Activated CD4-positive, alpha-beta T cell treated with anti-CD3 and anti-CD28 coated beads for 24 hours (primary cell): ENCODE data around the gene PPIP5K2.
"Not testable (repeated sequence)": the region's sequence is repeated elsewhere in the genome, so short reads cannot be mapped to it uniquely, and the experiment has no call there.

Experiments
- DNase-seq, 2 donors: peaks; one replicate each; pipeline ENCODE4 v3.0.0-alpha.2; 2020; ENCODE audit warnings: low read depth in 2 of 2

PPIP5K2 gene

DNA sequence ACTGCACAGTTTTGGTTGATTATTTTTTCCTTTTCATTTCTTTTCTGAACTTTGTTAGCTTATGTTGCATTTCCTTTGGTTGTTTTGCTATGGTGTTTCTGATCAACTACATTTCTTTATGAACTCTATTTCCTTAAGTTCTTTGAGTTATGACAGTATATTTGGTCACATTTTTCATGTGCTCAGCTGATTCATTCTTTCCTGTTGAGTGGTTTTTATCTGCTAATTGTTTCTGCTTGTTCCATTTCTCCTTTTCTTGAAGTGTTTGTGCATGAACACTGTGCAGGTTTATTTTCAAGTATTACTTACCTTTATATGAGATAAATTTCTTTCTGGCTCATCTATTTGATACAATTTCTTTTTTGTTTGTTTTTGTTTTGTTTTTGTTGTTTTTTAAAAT is 87.6 kb downstream of the PPIP5K2 start:
- DNase-seq = no peak

DNA sequence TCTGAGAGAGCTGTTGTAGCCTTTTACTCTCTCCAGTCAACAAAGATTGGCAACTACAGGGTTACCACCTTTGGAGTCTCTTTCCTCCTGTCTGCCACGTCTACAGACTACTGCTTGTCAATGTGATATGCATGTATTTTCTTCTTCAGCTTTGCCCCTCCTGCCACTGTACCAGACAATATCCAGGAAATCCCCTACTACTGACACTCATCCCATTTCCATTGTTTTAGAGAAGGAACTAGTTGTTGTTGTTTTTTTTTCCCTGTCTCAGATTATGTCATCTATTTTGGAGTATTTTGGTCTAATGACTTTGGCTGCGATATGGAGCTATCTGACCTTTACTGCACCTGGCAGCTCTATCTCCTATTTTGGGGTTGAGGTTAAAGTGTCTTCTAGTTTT is 88.4 kb downstream of the PPIP5K2 start:
- DNase-seq = no peak

DNA sequence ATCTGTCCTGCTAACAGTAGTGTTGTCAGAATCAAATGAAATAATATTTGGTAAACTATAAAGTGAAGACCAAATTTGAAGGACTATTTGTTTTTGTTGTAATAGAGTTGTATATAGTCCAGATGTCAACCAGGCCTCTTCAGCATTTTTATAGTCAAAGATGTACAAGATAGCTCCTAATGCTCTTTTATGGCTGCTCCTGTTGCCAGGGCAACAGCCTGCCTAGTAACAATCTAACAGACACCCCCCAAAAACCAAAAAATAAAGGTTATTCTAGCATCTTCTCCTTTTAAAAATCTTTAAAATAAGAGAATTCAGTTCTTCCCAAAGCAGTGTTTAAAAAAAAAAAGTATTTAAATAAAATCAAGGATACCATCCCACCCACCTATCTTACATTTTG is 89.0 kb downstream of the PPIP5K2 start:
- no peak for DNase-seq

DNA sequence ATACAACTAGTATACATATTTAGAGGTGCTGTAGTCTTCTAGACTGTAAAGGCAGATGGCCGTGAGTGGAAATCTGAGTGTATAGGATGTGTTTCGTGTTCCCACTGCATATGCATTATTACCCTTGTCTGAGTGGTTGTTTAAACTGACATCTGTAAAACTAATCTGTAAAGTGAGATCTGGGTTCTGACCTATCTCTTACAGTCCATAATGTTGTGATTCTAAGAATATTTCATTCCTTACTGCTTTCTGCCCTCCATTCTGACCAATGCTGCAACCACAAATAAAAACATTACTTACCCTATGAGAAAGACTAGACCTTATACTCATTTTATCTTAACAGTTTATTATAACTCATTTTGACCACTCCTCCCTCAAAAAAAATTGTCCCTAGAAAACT is 90.9 kb downstream of the PPIP5K2 start:
- DNase-seq = no peak

DNA sequence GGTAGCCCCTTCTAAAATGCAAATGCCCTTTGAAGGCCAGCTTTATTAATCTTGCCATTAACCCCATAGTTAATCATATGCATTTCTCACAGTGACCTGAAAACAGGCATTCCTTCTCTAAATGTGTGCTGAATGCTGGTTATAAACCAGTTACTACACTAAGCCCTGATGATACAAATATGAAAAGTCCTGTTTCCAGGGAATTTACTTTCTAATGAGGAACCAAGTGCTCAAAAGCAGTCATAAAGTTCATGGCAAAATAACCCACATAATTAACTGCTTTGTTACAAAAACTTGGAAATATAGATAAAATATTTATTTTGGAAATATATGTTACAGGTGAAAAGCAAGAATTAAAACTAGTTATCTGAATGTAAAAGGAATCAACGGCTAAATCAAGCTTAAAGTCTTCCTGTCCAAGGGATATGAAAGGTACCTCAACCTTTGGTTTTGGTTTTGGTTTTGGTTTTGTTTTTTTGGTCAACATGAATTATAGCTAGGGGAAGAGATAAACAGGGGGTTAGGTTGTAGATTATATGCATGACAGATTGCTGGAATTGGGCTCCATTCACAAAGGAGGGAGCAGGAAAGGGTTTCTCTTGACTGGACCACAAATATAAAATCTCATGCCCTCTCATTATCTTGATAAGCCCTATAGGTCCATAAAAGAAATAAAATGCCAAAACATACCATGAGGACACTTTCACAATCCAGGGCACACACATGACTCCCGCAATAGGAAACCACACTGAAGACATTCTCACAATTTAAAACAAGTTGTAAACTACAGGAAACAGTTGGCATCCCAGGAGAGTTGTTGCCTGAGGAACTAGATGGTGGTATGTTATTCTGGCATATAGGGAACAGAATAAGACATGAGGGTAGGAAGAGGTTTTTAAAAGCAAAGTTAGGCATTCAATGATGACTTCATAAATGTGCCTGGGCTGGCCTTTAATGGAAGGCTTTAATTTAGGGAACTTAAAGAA is 91.8 kb downstream of the PPIP5K2 start:
- DNase-seq = no peak

DNA sequence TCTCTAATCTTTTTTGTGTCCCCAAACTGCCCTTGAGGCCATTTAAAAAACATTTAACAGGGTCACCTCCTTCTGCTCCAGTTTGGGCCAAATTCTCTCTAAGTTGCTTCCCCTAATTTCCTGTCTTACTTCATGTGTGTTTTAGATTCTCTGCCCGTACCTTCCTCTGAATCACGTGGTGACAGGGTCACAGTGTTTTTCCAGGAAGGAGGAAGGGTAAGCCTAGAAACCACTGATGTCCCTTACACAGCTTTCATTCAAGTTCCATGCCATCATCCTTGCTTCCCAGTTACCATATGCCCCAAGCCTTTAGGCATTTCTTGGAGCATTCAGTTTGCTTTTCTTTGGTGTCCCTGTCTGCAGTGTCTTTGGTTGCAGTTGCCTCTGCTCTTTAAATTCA is 96.0 kb downstream of the PPIP5K2 start:
- DNase-seq = no peak

DNA sequence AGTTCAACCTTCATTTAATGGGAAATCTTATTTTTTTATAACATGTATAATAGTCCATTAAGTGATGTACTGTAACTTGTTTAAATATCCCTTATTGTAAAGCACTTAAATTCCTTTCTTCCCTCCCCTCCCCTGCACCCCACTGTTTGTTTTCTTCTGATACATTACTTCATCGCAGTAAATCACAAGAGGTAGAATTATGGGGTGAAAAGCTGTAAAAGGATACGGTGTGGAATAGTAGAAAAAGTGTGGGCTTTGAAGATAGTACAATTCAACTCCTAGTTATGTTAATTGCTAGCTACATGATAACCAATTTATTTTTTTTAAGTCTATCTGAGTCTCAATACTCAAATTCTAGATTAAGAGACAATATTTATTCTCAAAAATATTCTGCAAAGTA is 96.6 kb downstream of the PPIP5K2 start:
- no peak for DNase-seq

DNA sequence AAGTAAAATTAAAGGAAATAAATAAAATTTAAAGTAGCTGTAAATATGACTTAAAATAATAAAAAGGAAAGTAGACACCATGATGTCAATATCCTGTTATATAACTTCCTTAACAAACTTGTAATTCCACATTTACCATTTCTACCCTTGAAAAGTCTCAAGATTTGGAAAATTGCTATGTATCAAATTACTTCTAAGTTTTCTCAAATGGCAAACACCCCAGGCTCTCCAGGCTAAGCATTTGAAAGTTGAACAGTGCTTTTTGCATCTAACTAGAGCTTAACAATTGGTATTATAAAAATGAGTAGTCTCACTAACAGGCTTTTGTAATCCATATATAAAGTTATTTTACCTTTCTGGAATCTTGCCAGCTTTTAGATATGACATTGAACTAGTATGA is 97.0 kb downstream of the PPIP5K2 start:
- no peak for DNase-seq

DNA sequence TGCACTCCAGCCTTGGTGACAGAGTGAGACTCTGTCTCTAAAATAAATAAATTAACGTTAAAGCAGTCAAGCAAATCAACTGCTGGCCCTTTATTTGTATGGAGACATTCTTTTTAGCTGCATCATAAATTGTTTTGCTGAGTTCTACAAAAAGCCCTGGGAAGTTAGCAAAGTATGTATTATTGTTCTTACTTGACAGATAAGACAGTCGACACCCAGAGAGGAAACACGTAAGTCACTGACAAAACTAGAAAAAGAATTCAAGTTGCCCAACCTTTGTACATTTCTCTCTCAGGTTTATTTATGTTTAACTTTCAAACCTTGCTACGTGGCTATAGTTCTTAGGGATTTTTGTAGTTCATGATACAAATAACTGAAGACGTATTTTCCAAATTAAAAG is 98.1 kb downstream of the PPIP5K2 start:
- no peak for DNase-seq

DNA sequence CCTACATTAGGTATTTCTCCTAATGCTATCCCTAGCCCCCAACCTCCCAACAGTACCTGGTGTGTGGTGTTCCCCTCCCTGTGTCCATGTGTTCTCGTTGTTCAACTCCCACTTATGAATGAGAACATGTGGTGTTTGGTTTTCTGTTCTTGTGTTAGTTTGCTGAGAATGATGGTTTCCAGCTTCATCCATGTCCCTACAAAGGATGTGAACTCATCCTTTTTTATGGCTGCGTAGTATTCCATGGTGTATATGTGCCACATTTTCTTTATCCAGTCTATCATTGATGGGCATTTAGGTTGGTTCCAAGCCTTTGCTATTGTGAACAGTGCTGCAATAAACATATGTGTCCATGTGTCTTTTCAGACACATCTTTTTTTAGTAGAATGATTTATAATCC is 99.0 kb downstream of the PPIP5K2 start:
- DNase-seq = not testable (repeated sequence)

DNA sequence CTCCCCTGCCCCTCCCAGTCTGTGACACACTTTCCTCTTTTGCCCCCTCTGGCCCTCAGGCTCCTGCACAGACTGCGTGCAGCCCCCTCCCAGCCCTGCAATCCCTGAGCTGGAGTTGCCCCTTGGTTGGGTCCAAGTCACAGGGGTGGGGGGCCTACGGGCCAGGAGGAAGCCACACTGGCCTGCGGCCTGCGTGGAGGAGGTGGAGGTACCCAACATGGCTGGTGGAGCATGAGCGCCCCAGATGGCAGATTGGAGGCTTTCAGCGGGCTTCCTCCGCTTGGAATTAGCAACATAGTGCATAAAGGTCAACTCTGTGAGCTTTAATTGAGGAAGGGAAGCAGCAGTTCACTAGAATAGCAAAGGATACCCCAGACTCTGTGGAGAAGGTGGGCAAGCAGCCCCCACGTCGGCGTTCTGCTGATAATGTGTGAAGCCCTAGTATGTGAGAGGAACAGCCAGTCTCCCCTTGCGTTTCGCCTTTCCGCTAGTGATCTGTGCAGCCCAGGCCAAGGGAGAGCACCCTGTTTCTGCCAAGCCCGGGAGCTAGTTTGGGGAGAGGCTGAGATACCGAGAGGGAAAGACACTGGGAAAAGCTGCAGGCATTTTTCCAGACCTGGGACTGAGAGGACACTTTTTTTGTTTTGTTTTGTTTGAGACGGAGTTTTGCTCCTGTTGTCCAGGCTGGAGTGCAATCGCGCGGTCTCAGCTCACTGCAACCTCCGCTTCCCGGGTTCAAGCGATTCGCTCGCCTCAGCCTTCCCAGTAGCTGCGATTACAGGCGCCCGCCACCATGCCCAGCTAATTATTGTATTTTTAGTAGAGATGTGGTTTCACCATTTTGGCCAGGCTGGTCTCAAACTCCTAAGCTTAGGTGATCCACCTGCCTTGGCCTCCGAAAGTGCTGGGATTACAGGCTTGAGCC is 103.2 kb downstream of the PPIP5K2 start:
- no peak for DNase-seq

DNA sequence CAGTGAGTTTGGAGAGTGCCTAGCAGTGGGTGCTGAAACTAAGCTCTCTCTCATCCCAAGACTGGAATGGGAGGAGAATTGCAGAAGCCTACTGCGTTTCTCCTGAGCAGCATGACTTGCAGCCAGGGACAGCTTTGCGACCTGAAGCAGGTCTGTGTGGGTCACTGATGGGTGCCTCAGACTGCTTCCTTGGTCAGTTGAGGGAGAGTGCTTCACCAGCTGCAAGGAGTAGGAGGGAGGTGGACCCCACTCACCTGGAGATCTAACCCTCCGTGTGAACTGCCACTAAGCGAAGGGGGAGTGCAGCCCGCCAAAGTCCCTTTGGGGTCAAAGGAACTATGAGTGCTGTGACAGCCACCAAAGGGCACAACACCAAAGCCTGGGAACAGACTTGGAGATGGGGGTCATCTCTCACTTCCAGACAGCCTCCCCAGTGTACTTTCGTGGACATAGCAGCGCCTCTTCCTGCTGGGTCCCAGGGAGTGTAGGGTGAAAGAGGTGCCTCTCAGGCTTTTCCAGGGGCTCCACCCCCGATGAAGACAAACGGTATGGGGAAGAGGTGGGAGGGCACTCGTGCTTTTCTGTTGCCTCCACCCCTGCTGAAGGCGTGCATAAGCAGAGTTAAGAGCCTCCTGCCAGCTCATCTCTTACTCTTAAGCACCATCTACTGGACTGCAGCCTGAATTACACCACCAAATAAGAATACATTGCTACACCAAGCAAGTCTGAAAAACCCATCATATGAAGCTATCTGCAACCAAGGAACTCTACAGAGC is 104.2 kb downstream of the PPIP5K2 start:
- DNase-seq = peak in 1 of 2 donors; percentile 17

DNA sequence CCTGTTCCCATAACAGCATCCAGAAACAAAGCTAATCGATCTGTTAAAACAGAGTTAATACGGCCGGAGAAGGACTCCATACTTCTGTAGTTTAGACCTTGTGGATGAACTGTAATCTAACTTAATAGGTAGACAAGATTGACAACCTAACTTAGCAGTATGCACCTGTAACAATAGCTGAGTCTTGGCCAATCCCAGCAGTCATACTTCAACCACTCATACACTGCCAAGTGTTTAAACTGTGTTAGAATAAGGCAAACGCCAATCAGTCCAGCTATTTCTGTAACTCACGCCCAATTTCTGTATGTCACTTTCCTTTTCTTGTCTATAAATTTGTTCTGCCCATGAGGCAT is 104.8 kb downstream of the PPIP5K2 start:
- DNase-seq = no peak

DNA sequence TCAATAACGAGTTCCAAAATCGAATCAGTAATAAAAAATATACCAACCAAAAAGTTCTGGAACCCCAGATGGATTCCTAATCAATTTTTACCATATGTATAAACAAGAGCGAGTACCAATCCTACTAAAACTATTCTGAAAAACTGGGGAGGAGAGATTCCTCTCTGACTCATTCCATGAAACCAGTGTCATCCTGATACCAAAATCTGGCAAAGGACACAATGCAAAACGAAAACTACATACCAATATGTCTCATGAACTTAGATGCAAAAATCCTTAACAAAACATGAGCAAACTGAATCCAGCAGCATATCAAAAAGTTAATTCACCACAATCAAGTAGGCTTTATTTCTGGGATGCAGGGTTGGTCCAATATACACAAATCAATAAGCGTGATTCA is 108.0 kb downstream of the PPIP5K2 start:
- DNase-seq = no peak

DNA sequence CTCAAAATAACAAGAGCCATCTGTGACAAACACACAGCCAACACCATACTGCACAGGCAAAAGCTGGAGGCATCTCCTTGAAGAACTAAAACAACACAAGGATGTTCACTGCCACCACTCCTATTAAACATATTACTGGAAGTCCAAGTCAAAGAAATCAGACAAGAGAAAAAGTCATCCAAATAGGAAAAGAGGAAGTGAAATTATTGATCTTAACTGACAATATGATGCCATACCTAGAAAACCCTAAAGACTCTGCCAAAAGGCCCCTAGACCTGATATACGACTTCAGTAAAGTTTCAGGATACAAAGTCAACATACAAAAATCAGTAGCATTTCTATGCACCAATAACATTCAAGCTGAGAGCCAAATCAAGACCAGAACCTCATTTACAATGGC is 108.5 kb downstream of the PPIP5K2 start:
- DNase-seq = no peak

DNA sequence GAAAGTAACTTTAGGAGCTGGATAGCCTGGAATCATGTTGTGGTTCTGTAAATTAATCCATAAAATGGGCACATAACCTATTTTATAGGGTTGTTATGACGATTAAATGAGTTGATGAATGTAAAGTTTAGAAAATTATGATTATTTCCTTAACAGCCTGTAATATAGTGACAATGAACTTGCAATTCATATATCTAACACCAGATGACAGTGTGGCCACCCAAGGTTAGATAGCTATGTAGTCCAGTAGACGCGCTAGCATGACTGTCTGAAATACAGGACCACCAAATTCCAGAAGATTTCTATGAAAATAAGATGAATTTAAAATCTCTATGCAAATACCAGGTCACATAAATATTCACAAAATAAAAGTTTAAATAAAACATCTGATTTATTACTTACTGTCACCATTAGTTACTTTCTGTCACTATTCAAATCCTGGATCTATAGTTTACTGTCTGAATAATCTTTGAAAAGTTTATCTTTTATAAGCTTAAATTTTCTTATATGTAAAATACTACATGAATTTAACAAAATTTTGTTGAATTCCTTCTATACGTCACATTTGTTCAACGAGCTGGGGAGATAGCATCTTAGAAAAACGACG is 112.4 kb downstream of the PPIP5K2 start:
- DNase-seq = no peak

DNA sequence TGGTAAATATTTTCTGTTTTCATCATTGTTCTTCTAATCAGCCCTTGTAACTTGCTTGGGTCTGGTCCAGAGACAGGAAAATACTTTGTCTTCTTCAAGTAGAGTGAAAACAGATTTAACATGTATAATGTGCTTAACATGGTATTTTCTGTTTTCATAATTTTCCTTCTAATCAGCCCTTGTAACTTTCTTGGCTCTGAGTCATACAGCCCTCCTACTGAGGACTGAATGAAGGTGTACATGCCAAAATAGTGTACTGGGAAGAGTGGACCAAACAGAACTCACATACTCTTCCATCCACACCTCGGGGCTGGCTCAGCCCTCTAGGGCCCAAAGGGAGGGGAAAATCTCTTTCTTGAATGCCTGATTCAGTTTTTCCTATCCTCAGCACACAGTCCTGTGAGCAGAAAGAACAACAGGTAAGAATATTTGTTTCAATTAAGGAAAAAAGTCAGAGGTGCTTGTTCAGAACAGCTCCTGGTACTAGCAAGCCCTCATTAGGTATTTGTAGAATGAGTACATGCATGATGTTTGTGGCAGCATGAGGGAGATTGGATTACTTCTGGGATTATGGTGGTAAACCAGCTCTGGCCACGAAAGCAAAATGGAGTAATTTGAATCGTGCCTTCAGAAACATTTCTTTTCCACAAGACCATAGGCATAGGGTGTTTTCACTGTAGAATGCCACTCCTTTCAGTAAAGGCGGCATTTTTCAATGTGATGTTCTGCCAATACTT is 114.3 kb downstream of the PPIP5K2 start:
- no peak for DNase-seq

DNA sequence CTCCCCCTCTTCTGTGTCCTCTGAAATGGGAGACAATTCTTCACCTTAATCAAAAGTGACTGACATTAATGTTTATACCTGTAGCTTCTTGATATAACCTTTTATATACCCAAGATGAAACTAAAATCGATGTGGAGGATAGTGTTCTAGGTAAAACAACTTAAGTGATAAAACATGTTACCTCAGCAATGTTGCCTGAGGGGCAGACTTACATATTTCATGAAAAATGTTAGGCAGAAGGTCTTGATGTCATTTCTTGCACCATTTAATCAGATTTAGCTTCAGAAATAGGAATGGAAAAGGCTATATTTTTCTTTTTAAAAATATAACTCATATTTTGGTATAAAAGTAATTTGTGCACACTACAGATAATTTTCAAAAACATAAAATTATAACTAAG is 115.8 kb downstream of the PPIP5K2 start:
- DNase-seq = no peak

DNA sequence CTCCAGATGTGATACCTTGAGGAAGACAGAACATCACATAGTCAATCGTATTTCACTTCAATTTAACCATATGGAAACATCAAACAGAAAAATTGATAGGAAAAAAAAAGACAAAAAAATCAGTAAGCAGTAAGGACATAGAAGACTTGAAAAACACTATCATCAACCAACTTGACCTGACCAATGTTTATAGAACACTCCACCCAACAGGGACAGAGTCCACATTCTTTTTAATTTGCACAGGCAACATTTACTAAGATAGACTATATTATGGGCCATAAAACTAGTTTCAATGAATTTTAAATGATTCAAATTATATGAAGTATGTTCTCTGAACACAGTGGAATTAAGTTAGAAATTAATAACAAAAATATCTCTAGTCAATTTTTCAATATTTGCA is 117.7 kb downstream of the PPIP5K2 start:
- DNase-seq = no peak

DNA sequence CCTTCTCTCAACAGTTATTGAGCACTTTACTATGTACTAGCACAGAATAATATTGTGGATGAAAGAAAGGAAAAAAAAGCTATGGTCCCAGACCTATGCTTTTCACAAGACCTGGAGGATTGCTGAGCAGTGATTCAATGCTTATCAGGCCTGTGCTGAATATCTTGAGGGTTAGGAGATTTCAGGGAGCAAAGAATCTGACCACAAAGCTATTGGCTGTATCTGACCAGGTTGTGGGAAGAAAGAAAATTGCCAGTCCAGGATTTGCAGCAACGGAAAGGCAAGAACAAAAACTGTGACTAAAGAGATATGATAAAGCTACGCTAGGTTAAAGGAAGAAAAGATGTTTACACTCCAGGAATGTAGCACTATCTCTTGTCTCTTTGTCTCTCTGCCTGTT is 123.6 kb downstream of the PPIP5K2 start:
- no peak for DNase-seq

DNA sequence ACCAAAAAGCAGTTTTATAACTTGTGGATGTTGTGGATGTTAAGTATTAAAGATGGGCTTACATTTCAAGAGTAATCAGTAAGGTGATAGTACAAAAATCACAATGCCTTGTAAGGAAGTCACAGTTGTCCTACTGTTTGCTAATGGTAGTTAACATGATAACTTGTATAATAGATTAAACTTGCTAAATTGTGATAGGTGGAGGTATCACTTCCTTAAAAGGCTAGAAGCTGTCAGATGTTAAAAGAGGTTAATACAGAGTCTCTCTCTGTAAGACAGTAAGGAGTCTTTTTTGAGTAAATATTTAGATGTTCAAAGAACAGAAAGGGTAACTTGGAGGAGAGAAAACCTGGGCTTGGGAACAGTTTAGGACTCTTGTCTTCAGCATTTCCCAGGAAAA is 124.3 kb downstream of the PPIP5K2 start:
- DNase-seq = no peak
